ENCODE results near the gene RXRG.

The RXRG gene

GRCh38 chr1:165445388-165445787 lies 462 bp upstream of the RXRG start:
- peak; percentile 36 for DNase-seq

- DNase-seq = no peak
These were observed 1.2 kb downstream of the RXRG start for GRCh38 chr1:165443539-165444311.

GRCh38 chr1:165442653-165443052 lies 2.3 kb downstream of the RXRG start:
- DNase-seq = no peak

- DNase-seq = no peak
These were observed 2.9 kb downstream of the RXRG start for GRCh38 chr1:165442053-165442452.

- DNase-seq = no peak
These were observed 3.6 kb downstream of the RXRG start for GRCh38 chr1:165441166-165441880.

GRCh38 chr1:165439330-165439729 lies 5.6 kb downstream of the RXRG start:
- DNase-seq = no peak

GRCh38 chr1:165436994-165437393 lies 7.9 kb downstream of the RXRG start:
- DNase-seq = no peak

GRCh38 chr1:165435801-165436200 lies 9.1 kb downstream of the RXRG start:
- no peak for DNase-seq

- peak; percentile 65 for DNase-seq
These were observed 10.6 kb downstream of the RXRG start for GRCh38 chr1:165434281-165434680.

GRCh38 chr1:165431079-165431478 lies 13.8 kb downstream of the RXRG start:
- no peak for DNase-seq

GRCh38 chr1:165426745-165427144 lies 18.2 kb downstream of the RXRG start:
- DNase-seq = no peak

GRCh38 chr1:165425621-165426020 lies 19.3 kb downstream of the RXRG start:
- DNase-seq = no peak

- DNase-seq = no peak
These were observed 20.3 kb downstream of the RXRG start for GRCh38 chr1:165424454-165425216.

GRCh38 chr1:165423136-165423535 lies 21.8 kb downstream of the RXRG start:
- no peak for DNase-seq

- no peak for DNase-seq
These were observed 24.3 kb downstream of the RXRG start for GRCh38 chr1:165420655-165421054.

GRCh38 chr1:165419839-165420238 lies 25.1 kb downstream of the RXRG start:
- no peak for DNase-seq

- DNase-seq = no peak
These were observed 26.7 kb downstream of the RXRG start for GRCh38 chr1:165418195-165418594.

- no peak for DNase-seq
These were observed 28.1 kb downstream of the RXRG start for GRCh38 chr1:165416876-165417275.

- DNase-seq = no peak
These were observed 29.9 kb downstream of the RXRG start for GRCh38 chr1:165415068-165415467.

- DNase-seq = no peak
These were observed 30.3 kb downstream of the RXRG start for GRCh38 chr1:165414620-165415019.

GRCh38 chr1:165411396-165411795 lies 33.5 kb downstream of the RXRG start:
- DNase-seq = no peak

GRCh38 chr1:165409657-165410358 lies 35.1 kb downstream of the RXRG start:
- no peak for DNase-seq

- DNase-seq = peak; percentile 68
These were observed 36.4 kb downstream of the RXRG start for GRCh38 chr1:165408518-165408917.

All from NCI-H510A treated with DMSO at 0.1 percent for 48 hours (cell line).